ENCODE measurements around the gene KDM2B. TPM values are rescaled to one million over a fixed set of nuclear protein-coding genes. Genes with fewer than 3 reads are reported as not detected.

Gene KDM2B
- total RNA-seq, 1 donor from 2014 or later: 61.1 TPM

DNA sequence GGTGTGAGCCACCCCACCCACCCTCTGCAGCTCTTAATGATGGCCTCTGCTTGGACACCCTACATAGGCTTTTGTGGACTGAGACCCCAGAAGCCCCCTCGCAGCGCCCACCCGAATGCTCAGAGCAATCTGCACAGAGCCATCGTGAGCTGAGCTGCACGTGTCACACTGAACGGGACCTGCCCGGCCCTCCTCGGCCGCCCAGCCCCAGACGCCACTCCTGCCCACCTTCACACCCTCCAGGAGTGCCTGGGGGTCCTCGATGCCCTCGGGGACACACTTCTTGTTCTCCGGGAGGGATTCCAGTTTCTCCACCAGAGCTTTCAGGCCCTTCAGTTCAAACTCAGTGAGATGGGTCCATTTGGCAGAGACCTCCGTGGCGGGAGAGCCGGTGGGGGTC, 71.5 kb downstream of the KDM2B start:
- TF ChIP-seq, protein P1, sequence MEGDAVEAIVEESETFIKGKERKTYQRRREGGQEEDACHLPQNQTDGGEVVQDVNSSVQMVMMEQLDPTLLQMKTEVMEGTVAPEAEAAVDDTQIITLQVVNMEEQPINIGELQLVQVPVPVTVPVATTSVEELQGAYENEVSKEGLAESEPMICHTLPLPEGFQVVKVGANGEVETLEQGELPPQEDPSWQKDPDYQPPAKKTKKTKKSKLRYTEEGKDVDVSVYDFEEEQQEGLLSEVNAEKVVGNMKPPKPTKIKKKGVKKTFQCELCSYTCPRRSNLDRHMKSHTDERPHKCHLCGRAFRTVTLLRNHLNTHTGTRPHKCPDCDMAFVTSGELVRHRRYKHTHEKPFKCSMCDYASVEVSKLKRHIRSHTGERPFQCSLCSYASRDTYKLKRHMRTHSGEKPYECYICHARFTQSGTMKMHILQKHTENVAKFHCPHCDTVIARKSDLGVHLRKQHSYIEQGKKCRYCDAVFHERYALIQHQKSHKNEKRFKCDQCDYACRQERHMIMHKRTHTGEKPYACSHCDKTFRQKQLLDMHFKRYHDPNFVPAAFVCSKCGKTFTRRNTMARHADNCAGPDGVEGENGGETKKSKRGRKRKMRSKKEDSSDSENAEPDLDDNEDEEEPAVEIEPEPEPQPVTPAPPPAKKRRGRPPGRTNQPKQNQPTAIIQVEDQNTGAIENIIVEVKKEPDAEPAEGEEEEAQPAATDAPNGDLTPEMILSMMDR (IDR thresholded peaks at IDR 0.05; ENCODE audit: unreplicated experiment): no peak
- no peak overlapping the region for H3K4me3 Mint-ChIP-seq
- no peaks in the 10 kb centered on the region for H3K27me3 Mint-ChIP-seq (ENCODE audit: low read depth)
- no peak for DNase-seq (ENCODE audit: low spot score in 2 of 2, unreplicated experiment in 2 of 2)
- H3K4me1 Mint-ChIP-seq: peaks cover 5% of the 10 kb centered on the region
- peaks cover 23% of the 10 kb centered on the region for H3K36me3 Mint-ChIP-seq
- H3K27ac Mint-ChIP-seq: no peak overlapping the region
- H3K9me3 Mint-ChIP-seq: no peaks in the 10 kb centered on the region

DNA sequence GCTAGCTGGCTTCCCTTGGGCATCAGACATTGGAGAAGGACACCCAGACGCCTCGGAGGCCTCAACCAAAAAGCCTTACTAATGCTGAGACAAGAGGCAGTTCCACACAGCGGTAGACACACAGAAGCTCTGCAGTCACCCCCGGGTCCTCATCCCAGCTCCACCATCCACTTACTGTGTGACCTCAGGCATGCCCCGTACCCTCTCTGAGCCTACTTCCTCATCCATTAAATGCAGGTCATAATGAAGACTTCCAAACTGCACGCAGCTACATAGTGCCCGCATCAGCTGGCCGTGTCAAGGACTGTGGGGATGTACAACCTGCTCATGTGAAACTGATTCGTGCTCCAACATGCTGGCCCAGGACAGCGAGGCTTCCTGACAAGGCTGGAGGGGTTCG, 72.3 kb downstream of the KDM2B start:
- Mint-ChIP-seq H3K9me3 (no peaks in the 10 kb centered on the region), H3K27ac (no peak overlapping the region), H3K27me3 (ENCODE audit: low read depth) (no peaks in the 10 kb centered on the region), H3K36me3 (peaks cover 23% of the 10 kb centered on the region), H3K4me3 (no peak overlapping the region), H3K4me1 (peaks cover 3% of the 10 kb centered on the region)
- DNase-seq (ENCODE audit: low spot score in 2 of 2, unreplicated experiment in 2 of 2): no peak
- TF ChIP-seq, protein P1 (IDR thresholded peaks at IDR 0.05; ENCODE audit: unreplicated experiment): no peak

DNA sequence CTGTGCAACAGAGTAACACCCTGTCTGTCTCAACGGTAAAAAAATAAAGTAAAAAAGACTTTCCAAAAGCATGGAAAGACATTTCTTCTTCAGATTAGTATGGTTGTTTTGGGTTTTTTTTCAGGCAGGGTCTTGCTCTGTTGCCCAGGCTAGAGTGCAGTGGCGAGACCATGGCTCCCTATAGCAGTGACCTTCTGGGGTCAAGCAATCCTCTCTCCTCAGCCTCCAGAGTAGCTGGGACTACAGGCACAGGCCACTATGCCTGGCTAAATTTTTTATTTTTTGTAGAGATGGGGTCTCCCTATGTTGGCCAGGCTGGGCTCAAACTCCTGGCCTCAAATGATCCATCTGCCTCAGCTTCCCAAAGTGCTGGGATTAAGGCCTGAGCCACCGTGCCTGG, 72.8 kb downstream of the KDM2B start:
- Mint-ChIP-seq H3K27ac (no peak overlapping the region), H3K4me3 (no peak overlapping the region), H3K27me3 (ENCODE audit: low read depth) (no peaks in the 10 kb centered on the region), H3K4me1 (no peaks in the 10 kb centered on the region), H3K9me3 (no peaks in the 10 kb centered on the region), H3K36me3 (peaks cover 21% of the 10 kb centered on the region)
- TF ChIP-seq, protein P1 (IDR thresholded peaks at IDR 0.05; ENCODE audit: unreplicated experiment): no peak
- DNase-seq (ENCODE audit: low spot score in 2 of 2, unreplicated experiment in 2 of 2): no peak

DNA sequence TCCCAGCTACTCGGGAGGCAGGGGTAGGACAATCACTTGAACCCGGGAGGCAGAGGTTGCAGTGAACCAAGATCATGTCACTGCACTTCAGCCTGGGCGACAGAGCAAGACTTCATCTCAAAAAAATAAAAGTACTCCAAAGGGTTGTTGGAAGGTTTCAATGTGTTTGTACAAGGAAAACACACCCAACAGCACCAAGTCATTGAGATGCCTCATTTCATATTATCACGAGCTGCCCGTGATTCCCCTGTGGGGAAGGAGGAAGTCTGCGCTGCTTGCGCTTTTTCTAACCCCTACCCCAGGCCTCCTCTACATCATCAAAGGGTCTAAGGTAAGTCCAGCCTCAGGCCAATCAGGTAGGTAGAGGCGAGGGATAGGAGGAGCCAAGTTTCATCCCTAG, 73.6 kb downstream of the KDM2B start:
- TF ChIP-seq, protein P1 (IDR thresholded peaks at IDR 0.05; ENCODE audit: unreplicated experiment): no peak
- Mint-ChIP-seq H3K9me3 (no peaks in the 10 kb centered on the region), H3K27me3 (ENCODE audit: low read depth) (no peaks in the 10 kb centered on the region), H3K4me3 (no peak overlapping the region), H3K27ac (no peak overlapping the region), H3K36me3 (peaks cover 18% of the 10 kb centered on the region), H3K4me1 (no peaks in the 10 kb centered on the region)
- no peak for DNase-seq (ENCODE audit: low spot score in 2 of 2, unreplicated experiment in 2 of 2)

DNA sequence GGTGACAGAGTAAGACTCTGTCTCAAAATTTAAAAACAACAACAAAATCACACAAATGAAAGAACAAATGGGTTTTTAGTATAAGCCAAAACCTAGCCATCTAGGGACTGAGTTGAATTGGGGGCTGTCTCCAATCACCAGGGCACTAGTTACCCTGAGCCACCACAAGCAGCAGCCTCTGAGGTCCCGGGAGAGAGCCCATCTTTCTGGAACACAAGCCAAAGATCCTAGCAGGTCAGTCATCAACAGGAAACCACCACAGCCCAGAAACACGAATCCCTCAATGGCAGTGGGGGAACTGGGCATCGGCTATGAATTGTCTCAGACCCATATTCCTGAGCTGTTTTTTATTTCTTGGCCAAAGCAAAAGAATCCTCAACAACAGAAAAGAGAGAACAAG, 75.3 kb downstream of the KDM2B start:
- peaks cover 14% of the 10 kb centered on the region for H3K36me3 Mint-ChIP-seq

More for the DNA sequence above, 75.3 kb downstream of the KDM2B start:
- Mint-ChIP-seq H3K9me3 (no peaks in the 10 kb centered on the region), H3K4me3 (no peak overlapping the region), H3K4me1 (no peaks in the 10 kb centered on the region), H3K27ac (no peak overlapping the region), H3K27me3 (ENCODE audit: low read depth) (no peaks in the 10 kb centered on the region)
- DNase-seq (ENCODE audit: low spot score in 2 of 2, unreplicated experiment in 2 of 2): no peak
- TF ChIP-seq, protein P1 (IDR thresholded peaks at IDR 0.05; ENCODE audit: unreplicated experiment): no peak
